HG02623 (cell line): ENCODE measurements around the gene ZBP1.
"Not testable (repeated sequence)": the region's sequence is repeated elsewhere in the genome, so short reads cannot be mapped to it uniquely, and the experiment has no call there.

Experiments
- ATAC-seq: cut with Tn5 transposase; IDR thresholded peaks from one replicate; pipeline ENCODE4 v1.9.1; 2021; ENCODE audit warnings: moderate library complexity; ENCODE audit not compliant: unreplicated experiment

The ZBP1 gene

GRCh38 chr20:57647933-57648785 lies 27.9 kb upstream of the ZBP1 start:
- no peak for ATAC-seq

GRCh38 chr20:57647006-57647932 lies 27.0 kb upstream of the ZBP1 start:
- ATAC-seq, result no peak

GRCh38 chr20:57638895-57639236 lies 18.6 kb upstream of the ZBP1 start:
- no peak for ATAC-seq

DNA sequence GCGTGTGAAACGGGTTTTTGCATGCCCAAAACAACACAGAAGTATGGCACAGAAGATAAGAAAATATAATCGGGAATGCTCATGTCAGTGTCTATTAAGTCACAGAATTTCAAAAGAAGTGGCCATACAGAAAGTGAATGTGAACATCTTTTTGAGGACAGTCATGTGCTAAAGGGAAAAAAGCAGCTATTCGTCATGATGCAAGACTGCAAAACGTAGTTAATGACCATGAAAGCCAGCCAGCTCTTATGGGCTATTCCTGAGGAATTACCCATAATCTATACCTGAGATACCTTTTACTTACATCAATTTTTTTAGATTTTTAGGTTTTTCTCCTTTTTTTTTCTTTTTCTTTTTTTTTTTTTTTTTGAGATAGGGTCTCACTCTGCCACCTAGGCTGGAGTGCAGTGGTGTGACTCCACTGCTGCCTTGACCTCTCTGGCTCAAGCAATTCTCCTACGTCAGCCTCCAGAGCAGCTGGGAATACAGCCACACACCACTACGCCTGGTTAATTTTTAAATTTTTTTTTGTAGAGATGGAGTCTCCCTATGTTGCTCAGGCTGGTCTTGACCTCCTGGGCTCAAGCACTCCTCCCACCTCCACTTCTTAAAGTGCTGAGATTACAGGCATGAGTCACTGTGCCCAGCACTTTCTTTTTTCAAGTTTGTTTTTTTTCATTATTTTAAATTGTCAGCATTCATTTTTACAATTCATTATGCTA lies 18.1 kb upstream of the ZBP1 start:
- ATAC-seq, result no peak

- ATAC-seq, result no peak
Measured at GRCh38 chr20:57633945-57634491, 13.8 kb upstream of the ZBP1 start.

- no peak for ATAC-seq
Measured at GRCh38 chr20:57632286-57632685, 12.1 kb upstream of the ZBP1 start.

DNA sequence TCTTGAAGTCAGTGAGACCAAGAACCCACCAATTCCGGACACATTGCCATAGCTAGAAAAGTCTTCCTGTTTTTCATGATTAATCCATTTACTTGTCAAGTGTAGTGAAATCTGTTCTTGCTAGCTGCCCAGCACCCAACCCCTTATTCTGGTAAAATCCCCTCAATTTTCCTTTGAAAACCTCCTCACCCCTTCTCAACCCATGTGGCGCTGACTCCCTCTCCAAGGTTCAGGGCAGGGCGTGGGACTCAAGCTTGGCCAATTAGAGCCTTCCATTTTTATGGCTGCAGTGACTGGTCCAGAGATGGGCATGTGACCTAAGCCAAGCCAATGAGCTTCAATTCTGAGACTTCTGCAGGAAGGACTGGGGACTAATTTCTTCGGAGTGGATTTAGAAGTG lies 9.8 kb upstream of the ZBP1 start:
- no peak for ATAC-seq

GRCh38 chr20:57629491-57629901 lies 9.3 kb upstream of the ZBP1 start:
- ATAC-seq, result not testable (repeated sequence)

DNA sequence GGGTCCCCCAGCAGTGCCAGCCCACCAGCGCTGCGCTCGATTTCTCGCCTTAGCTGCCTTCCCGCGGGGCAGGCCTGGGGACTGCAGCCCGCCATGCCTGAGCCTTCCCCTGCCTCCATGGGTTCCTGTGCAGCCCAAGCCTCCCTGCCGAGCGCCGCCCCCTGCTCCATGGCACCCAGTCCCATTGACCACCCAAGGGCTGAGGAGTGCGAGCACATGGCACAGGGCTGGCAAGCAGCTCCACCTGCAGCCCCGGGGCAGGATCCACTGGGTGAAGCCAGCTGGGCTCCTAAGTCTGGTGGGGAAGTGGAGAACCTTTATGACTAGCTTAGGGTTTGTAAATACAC lies 8.7 kb upstream of the ZBP1 start:
- not testable (repeated sequence) for ATAC-seq

GRCh38 chr20:57628047-57628961 lies 8.1 kb upstream of the ZBP1 start:
- ATAC-seq, result no peak

DNA sequence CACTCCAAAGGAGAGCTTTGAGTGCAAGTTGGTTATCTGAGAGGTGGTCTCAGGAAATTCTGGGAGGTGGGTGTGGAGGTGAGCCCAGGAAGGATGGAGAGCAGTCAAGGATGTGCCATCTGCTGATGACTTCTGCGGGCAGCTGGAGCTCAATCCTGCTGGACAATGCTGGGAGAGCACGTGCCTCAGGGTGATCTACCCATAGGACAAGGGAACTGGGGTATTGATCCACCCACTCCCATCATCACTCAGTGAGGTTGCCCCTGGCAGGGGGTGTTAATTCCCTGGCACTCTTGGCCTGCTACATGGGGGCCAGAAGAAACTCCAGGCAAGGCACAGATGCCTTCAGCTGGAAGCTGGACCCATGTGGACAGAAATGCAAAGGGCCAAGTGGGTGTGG lies 7.1 kb upstream of the ZBP1 start:
- ATAC-seq, result no peak

DNA sequence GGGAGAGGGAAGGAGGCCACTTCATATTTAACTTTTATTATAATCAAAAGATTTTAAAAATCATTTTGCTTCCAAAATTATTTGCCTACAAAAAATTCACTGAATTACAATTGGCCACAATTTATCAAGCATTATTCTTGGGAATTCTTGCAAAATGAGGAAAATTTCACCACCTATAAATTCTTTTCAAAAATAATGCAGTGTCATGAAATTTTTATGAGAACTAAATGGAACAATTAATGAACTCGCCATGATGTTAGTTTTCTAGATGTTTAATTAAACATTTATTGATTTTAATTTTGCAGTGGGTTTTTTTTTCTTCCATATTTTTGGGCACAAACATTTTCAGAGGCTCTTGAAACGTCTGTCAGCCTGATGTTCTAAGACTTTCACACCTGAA lies 5.8 kb upstream of the ZBP1 start:
- ATAC-seq, result no peak

- ATAC-seq, result no peak
Measured at GRCh38 chr20:57625181-57625958, 5.1 kb upstream of the ZBP1 start.

DNA sequence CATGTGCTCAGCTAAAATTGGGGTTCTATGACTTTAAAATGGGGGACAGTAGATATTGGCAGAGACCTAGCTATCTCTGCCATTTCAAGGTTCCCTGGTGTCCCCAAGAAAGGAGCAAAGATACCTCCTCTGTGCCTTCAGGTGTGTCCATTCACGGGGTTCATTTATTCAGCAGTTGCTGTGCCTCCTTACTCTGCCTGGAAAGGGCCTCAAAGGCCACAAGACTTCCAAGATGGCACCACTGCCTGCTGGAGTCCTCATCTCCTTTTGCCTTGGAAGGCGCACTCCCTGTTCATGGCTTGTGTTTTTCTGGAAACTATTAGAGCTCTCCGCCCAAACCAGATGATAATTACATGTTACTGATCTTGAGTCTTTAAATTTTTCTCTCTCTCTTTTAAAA lies 3.9 kb upstream of the ZBP1 start:
- ATAC-seq, result no peak

GRCh38 chr20:57622579-57623381 lies 2.6 kb upstream of the ZBP1 start:
- no peak for ATAC-seq

DNA sequence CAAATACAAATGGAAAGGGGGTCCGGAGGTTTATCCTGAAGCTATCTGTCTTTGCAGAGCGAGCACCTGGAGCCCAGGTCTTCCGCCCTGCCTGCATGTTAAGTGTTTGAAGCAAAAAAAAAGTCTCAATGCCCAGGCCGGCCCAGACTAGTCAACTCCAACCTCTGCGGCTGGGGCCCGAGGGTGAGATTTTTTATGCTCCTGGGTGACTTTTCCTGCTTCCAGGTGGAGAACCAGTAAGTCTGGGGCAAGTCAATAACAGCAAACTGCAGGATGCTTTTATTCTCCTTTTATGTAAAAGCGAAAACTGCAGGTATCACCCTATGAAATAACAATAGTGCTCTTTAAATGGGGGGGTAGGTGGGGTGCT lies 2.0 kb upstream of the ZBP1 start:
- ATAC-seq, result no peak

DNA sequence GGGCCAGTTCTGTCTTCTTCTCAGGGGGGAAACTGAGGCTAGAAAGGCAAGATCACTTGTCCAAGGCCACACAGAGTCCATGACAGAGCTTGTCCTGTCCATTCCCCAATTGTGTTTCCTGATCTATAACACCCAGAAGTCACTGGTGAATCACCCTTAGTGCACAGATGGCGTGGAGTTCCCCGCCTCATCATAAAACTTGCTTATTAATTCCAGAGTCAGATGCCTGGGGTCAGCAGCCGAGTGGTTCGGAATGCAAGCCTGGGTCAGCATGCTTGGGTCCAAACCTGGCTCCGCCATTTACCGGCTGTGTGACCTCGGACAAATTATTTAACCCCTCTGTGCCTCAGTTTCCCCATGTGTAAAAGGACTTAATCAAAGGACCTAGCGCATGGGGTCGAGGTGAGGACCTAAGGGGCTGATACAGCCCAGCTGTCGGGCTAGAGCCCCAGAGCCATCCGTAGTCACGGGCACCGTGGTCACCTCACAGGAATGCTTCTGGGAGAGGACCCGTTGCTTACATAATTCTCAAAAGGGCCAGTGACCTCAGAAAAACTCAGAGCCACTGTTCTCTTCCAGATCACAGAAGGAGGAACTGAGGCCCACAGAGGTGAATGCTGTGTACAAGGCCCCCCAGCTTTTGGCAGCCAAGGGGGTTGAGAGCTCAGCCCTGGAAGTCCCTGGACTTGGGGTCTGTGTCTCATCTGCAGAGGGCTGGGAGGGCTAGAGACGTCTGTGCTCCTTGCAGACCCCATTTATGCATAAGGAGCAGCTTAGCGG lies 1.4 kb upstream of the ZBP1 start:
- no peak for ATAC-seq

- no peak for ATAC-seq
Measured at GRCh38 chr20:57620999-57621398, 773 bp upstream of the ZBP1 start.
